ENCODE measurements around the gene CRABP2.

DNA sequence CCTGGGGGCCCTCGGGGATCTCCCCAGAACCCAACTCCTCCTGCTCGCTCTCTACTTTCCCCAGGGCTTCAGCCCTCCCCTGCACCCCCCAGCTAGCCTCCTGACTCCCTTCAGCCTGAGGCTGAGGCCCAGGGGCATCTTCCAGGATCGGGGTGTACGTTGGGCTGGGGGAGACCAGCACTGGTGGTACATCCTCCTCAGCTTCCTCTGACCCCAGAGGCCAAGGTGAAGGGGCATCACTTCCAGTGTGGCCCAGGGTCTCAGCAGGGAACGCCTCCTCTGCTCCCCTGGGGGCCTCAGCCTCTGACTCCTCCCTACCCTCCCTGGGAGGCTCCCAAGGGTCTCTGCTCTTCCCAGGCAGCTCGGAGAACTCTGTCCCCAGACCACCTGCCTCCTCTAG lies 35.0 kb downstream of the CRABP2 start:
- TF ChIP-seq, protein P1, sequence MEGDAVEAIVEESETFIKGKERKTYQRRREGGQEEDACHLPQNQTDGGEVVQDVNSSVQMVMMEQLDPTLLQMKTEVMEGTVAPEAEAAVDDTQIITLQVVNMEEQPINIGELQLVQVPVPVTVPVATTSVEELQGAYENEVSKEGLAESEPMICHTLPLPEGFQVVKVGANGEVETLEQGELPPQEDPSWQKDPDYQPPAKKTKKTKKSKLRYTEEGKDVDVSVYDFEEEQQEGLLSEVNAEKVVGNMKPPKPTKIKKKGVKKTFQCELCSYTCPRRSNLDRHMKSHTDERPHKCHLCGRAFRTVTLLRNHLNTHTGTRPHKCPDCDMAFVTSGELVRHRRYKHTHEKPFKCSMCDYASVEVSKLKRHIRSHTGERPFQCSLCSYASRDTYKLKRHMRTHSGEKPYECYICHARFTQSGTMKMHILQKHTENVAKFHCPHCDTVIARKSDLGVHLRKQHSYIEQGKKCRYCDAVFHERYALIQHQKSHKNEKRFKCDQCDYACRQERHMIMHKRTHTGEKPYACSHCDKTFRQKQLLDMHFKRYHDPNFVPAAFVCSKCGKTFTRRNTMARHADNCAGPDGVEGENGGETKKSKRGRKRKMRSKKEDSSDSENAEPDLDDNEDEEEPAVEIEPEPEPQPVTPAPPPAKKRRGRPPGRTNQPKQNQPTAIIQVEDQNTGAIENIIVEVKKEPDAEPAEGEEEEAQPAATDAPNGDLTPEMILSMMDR (IDR thresholded peaks at IDR 0.05), result no peak
- TF ChIP-seq ZFX (IDR thresholded peaks at IDR 0.05; ENCODE audit: borderline replicate concordance), result no peak

All from 22Rv1 (cell line).